Osteocyte (in vitro differentiated cells): ENCODE results near the gene NOTCH3. TPM values are rescaled to one million over a fixed set of nuclear protein-coding genes. Genes with fewer than 3 reads are reported as not detected.

Source experiments
- DNase-seq: peaks from one replicate; pipeline ENCODE4 v3.0.0; 2021; ENCODE audit warnings: mixed read lengths; ENCODE audit not compliant: unreplicated experiment; ENCODE audit errors: extremely low spot score
- H3K27ac Mint-ChIP-seq: one replicate; pipeline ENCODE4 v1.8.0; 2021; ENCODE audit warnings: mild to moderate bottlenecking, mixed read lengths; ENCODE audit not compliant: unreplicated experiment
- H3K27me3 Mint-ChIP-seq: one replicate; pipeline ENCODE4 v1.8.0; 2021; ENCODE audit warnings: mixed read lengths; ENCODE audit not compliant: unreplicated experiment
- H3K36me3 Mint-ChIP-seq: one replicate; pipeline ENCODE4 v1.8.0; 2021; ENCODE audit warnings: mixed read lengths; ENCODE audit not compliant: unreplicated experiment
- H3K4me1 Mint-ChIP-seq: one replicate; pipeline ENCODE4 v1.8.0; 2021; ENCODE audit warnings: mixed read lengths; ENCODE audit not compliant: unreplicated experiment
- H3K4me3 Mint-ChIP-seq: one replicate; pipeline ENCODE4 v1.8.0; 2021; ENCODE audit warnings: mild to moderate bottlenecking, moderate library complexity, mixed read lengths; ENCODE audit not compliant: unreplicated experiment
- H3K9me3 Mint-ChIP-seq: one replicate; pipeline ENCODE4 v1.8.0; 2021; ENCODE audit warnings: mixed read lengths; ENCODE audit not compliant: unreplicated experiment
- total RNA-seq: library from RNA; stranded (reverse); gene quantifications from 2 replicates; pipeline ENCODE4 v1.2.1, GENCODE V29; 2021
- TF ChIP-seq, protein P1 (sequence below): fragments of 200-600 bp; sonication (generic); IDR thresholded peaks from 2 replicates; pipeline ENCODE4 v1.5.0; 2021; ENCODE audit warnings: antibody characterized with exemption, mild to moderate bottlenecking, moderate library complexity

NOTCH3 gene
- total RNA-seq, 1 donor from 2014 or later, result 178 TPM

- no peaks in the 10 kb centered on the region for H3K27me3 Mint-ChIP-seq
- TF ChIP-seq, protein P1, sequence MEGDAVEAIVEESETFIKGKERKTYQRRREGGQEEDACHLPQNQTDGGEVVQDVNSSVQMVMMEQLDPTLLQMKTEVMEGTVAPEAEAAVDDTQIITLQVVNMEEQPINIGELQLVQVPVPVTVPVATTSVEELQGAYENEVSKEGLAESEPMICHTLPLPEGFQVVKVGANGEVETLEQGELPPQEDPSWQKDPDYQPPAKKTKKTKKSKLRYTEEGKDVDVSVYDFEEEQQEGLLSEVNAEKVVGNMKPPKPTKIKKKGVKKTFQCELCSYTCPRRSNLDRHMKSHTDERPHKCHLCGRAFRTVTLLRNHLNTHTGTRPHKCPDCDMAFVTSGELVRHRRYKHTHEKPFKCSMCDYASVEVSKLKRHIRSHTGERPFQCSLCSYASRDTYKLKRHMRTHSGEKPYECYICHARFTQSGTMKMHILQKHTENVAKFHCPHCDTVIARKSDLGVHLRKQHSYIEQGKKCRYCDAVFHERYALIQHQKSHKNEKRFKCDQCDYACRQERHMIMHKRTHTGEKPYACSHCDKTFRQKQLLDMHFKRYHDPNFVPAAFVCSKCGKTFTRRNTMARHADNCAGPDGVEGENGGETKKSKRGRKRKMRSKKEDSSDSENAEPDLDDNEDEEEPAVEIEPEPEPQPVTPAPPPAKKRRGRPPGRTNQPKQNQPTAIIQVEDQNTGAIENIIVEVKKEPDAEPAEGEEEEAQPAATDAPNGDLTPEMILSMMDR, result no peak
- H3K4me3 Mint-ChIP-seq, result no peak overlapping the region
- DNase-seq, result no peak
- peaks cover 13% of the 10 kb centered on the region for H3K4me1 Mint-ChIP-seq
- no peak overlapping the region for H3K27ac Mint-ChIP-seq
- H3K36me3 Mint-ChIP-seq, result peaks cover 37% of the 10 kb centered on the region
- no peaks in the 10 kb centered on the region for H3K9me3 Mint-ChIP-seq
Observed at GRCh38 chr19:15241259-15241910, 40.6 kb upstream of the NOTCH3 start.

DNA sequence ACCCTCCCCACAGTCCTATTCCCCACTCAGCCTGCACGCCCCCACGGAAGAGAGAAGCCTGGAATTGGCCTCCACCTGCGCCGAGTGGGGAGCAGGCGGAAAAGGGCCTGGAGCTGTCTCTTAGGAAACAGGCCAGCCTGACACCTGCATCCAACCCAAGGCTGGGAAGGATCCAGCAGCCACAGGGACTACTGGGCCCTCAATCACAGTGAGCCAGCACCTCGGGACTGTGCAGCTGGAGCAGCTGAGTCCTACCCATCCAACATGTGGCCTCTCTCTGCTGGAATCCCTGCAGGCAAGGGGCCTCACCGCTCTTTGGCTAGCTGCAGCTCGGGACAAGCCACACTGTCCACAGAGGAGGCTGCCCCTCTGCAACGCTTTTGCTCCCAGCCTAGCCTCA lies 39.7 kb upstream of the NOTCH3 start:
- H3K27ac Mint-ChIP-seq, result no peak overlapping the region
- no peak overlapping the region for H3K4me3 Mint-ChIP-seq
- no peaks in the 10 kb centered on the region for H3K9me3 Mint-ChIP-seq
- TF ChIP-seq, protein P1, result no peak
- H3K27me3 Mint-ChIP-seq, result no peaks in the 10 kb centered on the region
- no peak for DNase-seq
- H3K4me1 Mint-ChIP-seq, result peaks cover 6% of the 10 kb centered on the region
- peaks cover 39% of the 10 kb centered on the region for H3K36me3 Mint-ChIP-seq

GRCh38 chr19:15239337-15239949 lies 38.6 kb upstream of the NOTCH3 start:
- TF ChIP-seq, protein P1, result no peak
- Mint-ChIP-seq H3K9me3 (no peaks in the 10 kb centered on the region), H3K4me3 (no peak overlapping the region), H3K27me3 (no peaks in the 10 kb centered on the region), H3K4me1 (peaks cover 3% of the 10 kb centered on the region), H3K27ac (no peak overlapping the region), H3K36me3 (peaks cover 40% of the 10 kb centered on the region)
- no peak for DNase-seq

- Mint-ChIP-seq H3K4me3 (no peak overlapping the region), H3K27me3 (no peaks in the 10 kb centered on the region), H3K4me1 (peaks cover under 1% of the 10 kb centered on the region), H3K36me3 (peaks cover 37% of the 10 kb centered on the region), H3K27ac (no peak overlapping the region), H3K9me3 (no peaks in the 10 kb centered on the region)
- DNase-seq, result no peak
- TF ChIP-seq, protein P1, result no peak
Observed at GRCh38 chr19:15238639-15239155, 37.9 kb upstream of the NOTCH3 start.
